ENCODE measurements around the gene SOST.

The SOST gene

DNA sequence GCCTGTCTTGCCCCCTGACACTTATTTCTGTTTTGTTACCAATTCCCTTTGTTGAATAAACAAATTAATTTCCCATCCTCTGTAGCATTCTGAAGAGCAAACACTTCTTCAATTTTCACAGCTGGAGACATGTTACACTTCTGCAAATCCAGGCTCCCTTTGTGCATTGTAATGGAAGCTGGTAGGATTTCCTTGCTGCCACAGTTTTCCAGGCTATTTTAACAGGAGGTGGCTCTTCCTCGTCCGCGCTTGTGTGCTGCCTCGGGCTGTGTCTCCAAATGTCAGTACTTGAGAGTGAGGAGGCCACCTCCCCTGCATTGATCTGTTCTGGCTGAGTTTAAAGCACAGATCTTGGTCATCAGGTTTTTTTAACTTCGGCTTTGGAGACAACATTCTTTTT lies 40.0 kb downstream of the SOST start:
- Mint-ChIP-seq H3K27me3 (ENCODE audit: low read depth) (peaks cover 52% of the 10 kb centered on the region), H3K4me1 (peaks cover 30% of the 10 kb centered on the region), H3K27ac (peak overlapping the region in 2 of 3 experiments; percentile 7 to 17), H3K36me3 (ENCODE audit: low read depth) (no peaks in the 10 kb centered on the region), H3K4me3 (peak overlapping the region in 2 of 3 experiments; percentile 5 to 12), H3K9me3 (peaks cover 3% of the 10 kb centered on the region)
- TF ChIP-seq, protein P1, sequence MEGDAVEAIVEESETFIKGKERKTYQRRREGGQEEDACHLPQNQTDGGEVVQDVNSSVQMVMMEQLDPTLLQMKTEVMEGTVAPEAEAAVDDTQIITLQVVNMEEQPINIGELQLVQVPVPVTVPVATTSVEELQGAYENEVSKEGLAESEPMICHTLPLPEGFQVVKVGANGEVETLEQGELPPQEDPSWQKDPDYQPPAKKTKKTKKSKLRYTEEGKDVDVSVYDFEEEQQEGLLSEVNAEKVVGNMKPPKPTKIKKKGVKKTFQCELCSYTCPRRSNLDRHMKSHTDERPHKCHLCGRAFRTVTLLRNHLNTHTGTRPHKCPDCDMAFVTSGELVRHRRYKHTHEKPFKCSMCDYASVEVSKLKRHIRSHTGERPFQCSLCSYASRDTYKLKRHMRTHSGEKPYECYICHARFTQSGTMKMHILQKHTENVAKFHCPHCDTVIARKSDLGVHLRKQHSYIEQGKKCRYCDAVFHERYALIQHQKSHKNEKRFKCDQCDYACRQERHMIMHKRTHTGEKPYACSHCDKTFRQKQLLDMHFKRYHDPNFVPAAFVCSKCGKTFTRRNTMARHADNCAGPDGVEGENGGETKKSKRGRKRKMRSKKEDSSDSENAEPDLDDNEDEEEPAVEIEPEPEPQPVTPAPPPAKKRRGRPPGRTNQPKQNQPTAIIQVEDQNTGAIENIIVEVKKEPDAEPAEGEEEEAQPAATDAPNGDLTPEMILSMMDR (IDR thresholded peaks at IDR 0.05; ENCODE audit: unreplicated experiment in 3 of 3) = no peak

DNA sequence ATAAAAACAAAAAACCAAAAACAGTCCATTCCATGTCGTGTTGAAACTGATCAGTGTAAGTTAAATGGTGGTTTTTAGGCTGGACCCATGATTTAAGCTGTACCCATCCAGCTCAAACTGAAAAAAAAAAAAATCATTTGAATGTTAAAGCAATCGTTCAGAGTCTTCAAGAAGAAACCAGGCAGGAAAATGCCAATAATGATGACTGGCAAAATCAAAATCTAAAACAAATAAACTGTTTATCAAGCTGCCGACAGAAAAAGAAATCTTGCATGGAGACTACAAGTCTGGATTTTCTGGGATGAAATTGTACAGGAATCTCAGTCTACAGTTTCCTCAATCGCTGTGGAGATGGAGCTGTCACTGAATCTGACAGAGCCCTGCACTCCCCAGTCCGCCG lies 40.7 kb downstream of the SOST start:
- Mint-ChIP-seq H3K4me1 (peaks cover 33% of the 10 kb centered on the region), H3K27me3 (ENCODE audit: low read depth) (peaks cover 56% of the 10 kb centered on the region), H3K4me3 (no peak overlapping the region), H3K9me3 (peaks cover 3% of the 10 kb centered on the region), H3K36me3 (ENCODE audit: low read depth) (no peaks in the 10 kb centered on the region), H3K27ac (no peak overlapping the region)
- TF ChIP-seq, protein P1 (IDR thresholded peaks at IDR 0.05; ENCODE audit: unreplicated experiment in 3 of 3) = no peak

DNA sequence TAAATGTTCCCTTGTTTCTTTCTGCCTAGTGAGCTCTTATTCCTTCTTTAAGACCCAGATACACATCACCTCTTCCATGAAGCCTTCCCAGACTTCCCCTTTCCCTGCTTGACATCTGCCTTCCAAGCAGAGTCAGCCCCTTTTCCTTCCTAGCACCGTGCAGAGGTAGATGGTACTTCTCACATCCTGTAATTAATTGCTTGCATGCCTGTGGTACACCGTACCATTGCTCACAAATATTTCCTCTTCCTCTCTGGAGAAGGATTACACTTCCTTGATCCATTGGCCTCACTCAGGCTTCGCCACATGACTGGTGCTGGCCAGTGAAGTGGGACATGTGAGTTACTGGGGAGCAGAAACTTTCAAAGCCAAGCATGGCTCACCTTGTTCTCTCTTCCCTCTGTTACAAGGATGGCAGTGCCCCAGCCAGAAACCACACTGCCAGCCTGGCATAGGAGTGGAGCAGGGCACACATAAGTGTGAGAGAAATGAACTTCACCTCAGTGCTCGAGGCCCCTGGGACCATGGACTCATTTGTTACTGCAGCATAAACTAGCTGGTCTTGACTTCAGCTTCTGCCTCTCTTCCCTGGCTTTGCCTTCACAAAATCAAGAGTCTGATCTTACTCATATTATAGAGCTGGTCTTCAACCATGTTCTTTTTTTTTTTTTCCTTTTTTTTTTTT lies 44.0 kb downstream of the SOST start:
- no peaks in the 10 kb centered on the region for H3K9me3 Mint-ChIP-seq
- H3K27me3 Mint-ChIP-seq (ENCODE audit: low read depth) = peaks cover 73% of the 10 kb centered on the region
- H3K36me3 Mint-ChIP-seq (ENCODE audit: low read depth) = no peaks in the 10 kb centered on the region
- TF ChIP-seq, protein P1 (IDR thresholded peaks at IDR 0.05; ENCODE audit: unreplicated experiment in 3 of 3) = no peak
- peaks cover 25% of the 10 kb centered on the region for H3K4me1 Mint-ChIP-seq
- H3K27ac Mint-ChIP-seq = peak overlapping the region in 1 of 3 experiments; percentile 37
- H3K4me3 Mint-ChIP-seq = peak overlapping the region; percentile 67 to 77 (median 70)

DNA sequence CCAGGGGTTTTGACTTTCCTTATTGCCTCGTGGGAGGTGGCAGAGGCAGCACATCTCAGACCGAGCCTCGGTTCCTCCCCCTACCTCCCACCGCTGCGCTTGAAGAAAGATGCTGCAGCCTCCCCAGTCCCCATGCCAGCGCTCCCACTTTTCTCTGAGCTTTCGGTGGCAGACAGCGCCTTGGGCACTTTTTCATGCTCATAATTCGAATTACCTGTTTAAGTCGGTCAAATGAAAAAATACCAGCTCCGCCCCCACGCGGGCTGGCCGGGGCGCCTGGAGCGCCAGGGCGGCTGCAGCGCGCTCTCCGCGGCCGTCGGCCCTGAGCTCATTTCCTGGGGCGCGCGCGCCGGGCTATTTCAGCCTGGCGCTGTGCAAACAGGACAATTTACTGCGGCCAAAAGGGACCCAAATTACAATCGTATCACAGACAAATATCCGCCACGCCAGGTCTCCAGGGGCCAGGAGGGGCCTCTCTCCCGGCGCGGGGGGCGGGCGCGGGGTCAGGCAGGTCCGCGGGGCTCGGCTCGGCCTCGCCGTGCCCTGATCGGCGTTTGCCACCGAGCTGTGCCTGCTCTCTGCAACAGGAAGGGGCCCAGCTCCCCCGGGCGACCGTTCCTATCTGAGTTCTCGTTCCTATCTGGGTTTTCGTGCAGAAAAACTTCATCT lies 45.0 kb downstream of the SOST start:
- peaks cover 24% of the 10 kb centered on the region for H3K4me1 Mint-ChIP-seq

DNA sequence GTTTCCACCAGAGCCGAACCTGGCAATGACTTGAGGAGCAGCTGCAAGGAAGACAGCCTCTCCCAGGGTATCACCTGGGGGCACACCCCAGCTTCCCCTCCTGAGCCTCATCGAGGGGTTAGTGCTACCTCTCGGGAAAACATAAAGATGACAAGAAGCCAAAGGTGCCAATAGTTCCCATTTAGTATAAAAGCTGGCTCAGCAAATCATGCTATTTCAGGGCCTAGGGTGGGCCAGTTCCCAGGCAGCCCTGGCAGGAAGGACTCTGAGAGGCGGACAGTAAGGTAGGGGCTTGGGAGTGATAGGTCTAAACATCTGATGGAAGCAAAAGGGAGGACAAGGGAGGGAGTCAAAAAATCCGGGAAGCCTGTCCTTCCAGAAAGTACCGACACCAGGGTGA lies 46.2 kb downstream of the SOST start:
- Mint-ChIP-seq H3K27me3 (ENCODE audit: low read depth) (peaks cover 79% of the 10 kb centered on the region), H3K27ac (no peak overlapping the region), H3K4me1 (peaks cover 18% of the 10 kb centered on the region), H3K36me3 (ENCODE audit: low read depth) (no peaks in the 10 kb centered on the region), H3K9me3 (no peaks in the 10 kb centered on the region), H3K4me3 (peak overlapping the region in 2 of 3 experiments; percentile 45 to 64)
- TF ChIP-seq, protein P1 (IDR thresholded peaks at IDR 0.05; ENCODE audit: unreplicated experiment in 3 of 3) = no peak

More for the DNA sequence above, 45.0 kb downstream of the SOST start:
- TF ChIP-seq, protein P1 (IDR thresholded peaks at IDR 0.05; ENCODE audit: unreplicated experiment in 3 of 3) = no peak
- H3K36me3 Mint-ChIP-seq (ENCODE audit: low read depth) = no peaks in the 10 kb centered on the region
- H3K27me3 Mint-ChIP-seq (ENCODE audit: low read depth) = peaks cover 79% of the 10 kb centered on the region
- no peak overlapping the region for H3K27ac Mint-ChIP-seq
- H3K9me3 Mint-ChIP-seq = no peaks in the 10 kb centered on the region
- peak overlapping the region; percentile 67 to 77 (median 70) for H3K4me3 Mint-ChIP-seq

Measured in nephron (organoid).